T-helper 1 cell (primary cell): ENCODE measurements around the gene PCP4.
"Not testable (repeated sequence)": the region's sequence is repeated elsewhere in the genome, so short reads cannot be mapped to it uniquely, and the experiment has no call there.

Experiments
- DNase-seq, 5 donors: peaks; one replicate each; pipeline ENCODE4 v3.0.0-alpha.2; 2012 to 2020

The PCP4 gene

DNA sequence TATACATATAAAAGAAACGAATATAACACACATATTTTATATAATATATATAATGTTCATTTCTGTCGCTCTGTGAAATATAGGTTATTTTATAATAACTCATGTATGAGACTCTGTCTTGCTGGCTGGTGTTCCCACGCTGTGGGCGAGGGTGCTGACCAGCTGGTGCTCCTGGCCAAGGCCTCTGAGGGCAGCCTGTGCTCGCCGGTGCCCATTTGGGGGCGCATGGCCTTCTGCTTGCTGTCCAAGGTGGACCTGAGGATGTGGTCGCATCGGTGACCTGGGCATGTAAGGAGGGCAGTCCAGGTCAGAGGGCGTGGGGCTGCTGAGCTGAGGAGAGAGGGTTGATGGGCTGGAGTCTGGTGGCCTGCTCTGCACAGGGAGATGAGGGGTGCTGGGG is 1.1 kb upstream of the PCP4 start:
- no peak for DNase-seq

DNA sequence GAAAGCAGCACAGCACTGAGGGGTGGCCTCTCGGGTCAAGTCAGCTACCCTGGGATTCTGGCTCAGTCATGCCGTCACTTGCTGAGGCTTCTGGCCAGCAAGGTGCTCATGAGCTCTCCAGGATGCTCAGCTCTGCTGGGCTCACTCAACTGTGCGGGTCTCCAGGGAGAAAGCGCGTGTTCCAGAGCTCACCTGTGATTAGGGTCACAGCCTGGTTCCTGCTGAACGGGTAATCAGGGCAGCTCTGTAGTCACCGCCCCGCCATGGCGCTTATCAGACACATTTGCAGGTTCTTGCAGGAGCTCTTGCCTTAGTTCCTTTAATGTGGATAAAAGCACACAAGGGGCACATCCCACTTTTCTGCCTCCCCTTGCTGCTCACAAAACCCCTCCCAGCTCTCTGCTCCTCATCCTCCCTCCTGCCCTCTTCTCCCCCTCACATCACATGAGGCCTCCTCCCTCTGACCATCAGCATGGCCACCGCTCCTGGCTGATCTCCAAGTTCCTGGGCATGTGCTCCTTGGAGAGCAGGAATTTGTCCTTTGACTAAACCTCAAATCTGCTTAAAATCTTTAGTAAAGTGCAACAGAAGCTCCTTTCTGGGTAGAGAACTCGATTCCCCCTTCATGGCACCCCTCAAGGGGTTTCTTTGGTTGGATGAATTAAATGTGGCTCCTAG is 2.0 kb downstream of the PCP4 start:
- DNase-seq: no peak

DNA sequence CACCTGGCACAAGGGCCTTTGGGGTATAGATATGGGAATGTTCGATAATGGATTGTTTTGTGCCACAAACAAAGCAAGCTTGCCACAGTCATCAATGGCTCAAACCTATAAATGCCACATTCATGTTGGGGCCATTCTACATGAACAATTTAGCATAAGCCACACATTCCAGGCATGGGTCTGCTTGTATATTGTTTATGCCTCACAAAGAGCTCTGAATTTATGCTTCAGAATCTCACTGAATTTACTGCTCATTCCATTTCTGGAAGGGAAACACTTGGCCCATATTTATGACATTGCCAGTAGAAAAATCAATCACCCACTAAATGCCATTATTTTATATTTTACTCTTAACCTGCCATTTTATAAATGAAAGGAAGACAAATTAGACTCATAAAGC is 6.4 kb downstream of the PCP4 start:
- DNase-seq: no peak

DNA sequence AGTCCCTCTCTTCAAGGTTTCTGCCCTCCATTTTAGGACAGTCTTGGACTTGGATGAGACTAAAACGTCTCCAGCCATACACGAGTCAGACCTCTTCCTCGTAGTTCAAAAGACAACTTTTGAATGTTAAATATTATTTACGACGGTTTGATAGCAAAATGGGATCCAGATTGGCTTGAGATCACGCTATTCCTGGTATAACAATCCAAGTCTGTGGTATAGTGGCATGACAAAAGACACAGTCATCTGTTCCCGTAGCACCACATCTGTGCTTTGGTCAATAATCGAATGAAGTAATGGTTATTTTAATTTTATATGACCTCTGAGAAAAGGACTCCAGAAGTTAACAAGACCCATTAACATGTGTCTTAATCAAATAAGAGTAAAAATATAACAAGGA is 7.0 kb downstream of the PCP4 start:
- DNase-seq: no peak

DNA sequence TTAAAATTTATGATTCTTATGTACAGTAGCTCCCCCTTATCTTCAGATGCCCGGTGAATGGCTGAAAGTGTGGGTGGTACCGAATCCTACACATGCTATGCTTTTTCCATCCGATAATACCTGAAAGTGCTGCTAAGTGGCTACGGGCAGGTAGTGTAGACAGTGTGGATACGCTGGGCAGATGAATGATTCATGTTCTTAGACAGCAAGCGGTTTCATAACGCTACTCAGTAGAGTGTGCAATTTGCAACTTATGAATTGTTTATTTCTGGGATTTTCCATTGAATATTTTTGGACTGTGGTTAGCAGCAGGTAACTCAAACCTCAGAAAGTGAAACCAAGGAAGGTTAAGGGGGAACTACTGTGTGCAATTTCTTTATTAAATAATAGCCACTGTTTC is 7.5 kb downstream of the PCP4 start:
- no peak for DNase-seq

DNA sequence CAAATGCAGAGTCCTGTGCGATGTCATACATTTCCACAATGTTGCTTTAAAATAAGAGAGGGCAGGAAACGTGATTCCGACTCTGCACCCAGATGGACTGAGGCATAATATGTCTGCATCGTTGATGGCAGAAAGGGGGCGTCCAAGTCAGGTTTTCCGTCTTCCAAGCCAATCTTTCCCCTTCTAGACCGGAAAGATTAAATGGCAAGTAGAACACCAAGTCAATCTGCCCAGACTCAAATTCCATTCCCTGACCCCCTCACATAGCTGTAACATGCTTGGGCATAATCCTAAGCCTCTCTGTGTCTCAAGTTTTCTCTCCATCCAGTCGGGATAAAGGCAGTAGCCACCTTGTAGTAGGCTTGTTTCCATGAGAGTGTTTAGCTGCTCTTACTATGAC is 14.4 kb downstream of the PCP4 start:
- no peak for DNase-seq

DNA sequence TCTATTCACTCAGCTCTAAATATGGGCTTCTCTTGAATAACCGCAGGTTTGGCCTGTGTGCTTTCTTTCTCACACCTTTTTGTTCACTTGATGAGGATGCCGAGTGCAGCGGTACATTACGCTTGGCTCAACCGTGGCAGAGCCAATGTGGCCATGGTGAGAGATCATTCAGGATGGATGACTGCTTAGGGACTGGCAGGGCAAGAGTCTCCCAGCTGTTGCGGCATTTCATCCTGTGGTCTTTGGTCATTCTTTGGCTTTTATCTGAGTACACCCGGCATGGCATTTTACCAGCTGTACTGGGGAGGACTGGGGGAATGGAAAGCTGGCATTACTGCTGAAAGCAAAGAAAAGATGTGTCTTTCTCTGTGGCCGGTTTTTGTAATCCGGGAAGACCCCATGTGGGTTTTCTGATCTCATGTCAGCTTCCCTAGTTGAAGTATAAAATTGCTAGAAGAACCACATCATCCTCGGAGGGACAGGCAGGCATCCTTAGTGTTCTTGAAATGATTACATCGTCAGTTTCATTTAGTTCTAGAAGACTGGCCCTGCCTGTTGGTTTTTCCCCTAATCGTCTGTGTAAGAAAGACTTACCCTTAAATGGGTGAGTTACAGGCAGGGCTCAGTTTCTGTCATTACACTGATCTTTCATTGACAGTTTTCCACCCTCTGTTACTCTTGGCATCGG is 15.1 kb downstream of the PCP4 start:
- no peak for DNase-seq

DNA sequence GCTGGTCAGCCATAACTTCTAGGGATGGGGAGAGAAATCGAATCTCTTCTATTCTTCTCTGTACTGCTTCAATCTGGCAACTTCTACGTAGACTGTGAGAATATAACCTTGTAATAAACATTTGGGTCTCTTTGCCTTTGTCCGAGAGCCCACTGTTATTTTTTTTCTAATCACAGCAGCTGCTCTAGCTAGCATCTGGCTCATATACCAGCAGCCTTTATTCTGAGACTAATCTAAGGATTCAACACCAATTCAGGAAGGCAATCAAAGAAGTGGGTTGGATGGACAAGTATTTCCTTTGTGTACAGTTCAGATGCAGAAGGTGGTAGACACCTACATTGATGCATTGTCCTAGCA is 15.6 kb downstream of the PCP4 start:
- DNase-seq: no peak

DNA sequence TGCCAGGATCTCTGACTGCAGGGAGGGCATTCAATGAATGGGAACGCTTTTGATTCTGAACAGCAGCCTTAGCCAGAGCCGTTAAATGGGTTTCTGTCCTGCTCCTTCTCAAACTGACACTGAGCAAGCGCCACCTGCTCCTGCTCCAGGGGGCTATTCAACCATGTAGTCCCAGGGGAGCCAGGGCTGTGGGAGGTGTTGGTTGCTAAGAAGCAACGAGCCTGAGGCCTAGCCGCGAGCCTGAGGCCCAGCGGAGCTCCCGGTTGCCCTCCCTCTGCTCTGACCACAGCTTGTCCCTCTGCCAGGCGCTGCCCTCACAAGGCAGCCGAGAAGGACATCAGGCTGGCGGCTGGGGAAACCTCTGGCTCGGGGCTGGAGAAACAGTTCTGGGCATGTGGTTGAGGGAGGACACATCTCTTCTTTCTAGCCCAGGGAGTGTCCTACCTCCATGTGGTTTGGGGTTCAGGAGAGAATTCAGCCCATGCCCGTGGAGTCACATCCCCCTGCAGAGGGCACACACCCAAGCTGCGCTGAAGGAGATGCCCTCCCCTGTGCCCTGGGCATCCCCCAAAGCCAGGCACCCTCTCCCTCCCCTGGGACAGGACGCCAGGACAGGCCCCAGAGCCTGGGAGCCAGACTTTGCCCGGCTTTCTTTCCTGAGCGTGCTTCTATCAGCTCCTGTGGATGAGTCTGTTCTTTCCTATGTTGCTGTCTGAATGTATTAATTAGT is 18.0 kb downstream of the PCP4 start:
- no peak for DNase-seq

DNA sequence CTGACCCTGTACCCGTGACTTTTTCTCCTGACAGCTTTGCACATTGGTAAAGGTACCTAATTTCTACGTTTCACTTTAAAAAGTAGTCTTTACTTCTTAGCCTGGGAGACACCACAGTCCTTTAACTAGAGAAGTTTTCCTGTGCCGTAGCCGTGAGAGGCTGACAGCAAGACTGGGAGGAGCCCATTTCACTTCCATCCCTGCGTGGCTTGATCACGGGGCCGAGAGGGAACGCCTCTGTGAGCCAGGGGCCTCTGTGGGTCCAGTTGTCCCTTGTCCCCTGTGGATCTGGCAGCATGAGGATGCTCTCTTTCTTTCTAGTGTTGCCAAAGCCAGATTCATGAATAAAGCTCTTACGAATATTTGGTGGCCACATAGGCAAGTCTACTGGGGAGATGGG is 21.6 kb downstream of the PCP4 start:
- no peak for DNase-seq

DNA sequence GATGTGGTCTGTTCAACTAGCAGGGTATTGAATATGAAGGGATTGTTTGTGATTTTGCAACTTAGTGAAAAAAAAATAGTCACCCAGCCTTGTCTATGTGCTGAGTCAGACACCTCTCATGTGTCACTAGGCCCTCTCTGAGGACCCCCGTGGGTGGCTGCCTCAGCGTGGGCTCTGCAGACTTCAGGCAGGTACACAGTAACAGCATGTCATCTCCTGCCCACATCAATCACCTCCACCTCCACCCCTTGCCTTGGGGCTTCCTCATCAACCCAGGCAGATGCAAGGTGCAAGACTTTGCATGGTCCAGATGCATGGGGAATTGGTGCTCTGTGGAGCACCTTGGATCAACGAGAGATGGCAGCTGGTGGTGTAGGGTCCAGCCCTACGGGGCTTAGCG is 23.9 kb downstream of the PCP4 start:
- no peak for DNase-seq

DNA sequence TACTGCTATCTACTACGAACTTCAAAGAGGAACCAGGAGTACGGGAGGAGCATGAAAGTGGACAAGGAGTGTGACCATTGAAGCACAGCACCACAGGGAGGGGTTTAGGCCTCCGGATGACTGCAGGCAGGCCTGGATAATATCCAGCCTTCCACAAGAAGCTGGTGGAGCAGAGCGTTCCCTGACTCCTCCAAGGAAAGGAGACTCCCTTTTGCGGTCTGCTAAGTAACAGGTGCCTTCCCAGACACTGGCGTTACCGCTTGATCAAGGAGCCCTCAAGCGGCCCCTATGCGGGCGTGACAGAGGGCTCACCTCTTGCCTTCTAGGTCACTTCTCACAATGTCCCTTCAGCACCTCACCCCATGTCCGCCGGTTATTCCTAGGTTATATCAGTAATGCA is 24.6 kb downstream of the PCP4 start:
- DNase-seq: not testable (repeated sequence)

DNA sequence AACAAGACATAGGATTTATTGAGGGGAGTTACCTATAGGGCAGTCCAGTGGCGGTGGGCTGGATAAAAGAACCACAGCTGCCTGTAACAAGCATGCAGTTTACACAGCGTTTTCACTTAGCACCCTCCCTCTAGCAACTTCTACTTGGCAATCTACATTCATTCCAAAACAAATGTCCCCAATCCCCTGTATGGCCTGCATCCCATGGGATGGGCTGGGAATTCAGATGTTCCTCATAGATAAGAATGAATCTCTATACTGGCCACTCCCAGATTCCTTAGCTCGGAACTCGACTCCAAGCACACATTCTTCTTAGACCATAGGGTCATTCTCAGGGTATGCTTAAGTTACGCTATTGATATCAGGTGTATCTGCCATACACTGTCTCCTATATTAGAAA is 33.3 kb downstream of the PCP4 start:
- no peak for DNase-seq

DNA sequence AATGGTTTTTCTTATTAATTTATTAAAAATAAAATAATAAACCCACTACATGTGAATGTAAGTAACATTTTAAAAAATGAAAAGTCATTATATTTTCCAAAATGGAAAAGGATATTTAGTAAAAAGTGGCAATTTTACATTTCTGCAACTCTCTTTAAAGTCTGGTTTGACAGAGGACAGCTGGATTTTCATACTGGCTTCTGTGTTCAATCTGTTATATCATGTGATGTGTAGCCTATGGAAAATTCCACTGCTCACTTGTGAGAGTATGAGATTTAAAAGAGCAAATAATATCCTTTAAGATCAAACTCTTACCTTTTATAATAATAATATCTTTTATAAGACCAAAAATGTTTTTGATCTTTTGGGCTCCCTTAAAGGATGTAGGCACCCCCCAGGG is 33.7 kb downstream of the PCP4 start:
- DNase-seq: no peak

DNA sequence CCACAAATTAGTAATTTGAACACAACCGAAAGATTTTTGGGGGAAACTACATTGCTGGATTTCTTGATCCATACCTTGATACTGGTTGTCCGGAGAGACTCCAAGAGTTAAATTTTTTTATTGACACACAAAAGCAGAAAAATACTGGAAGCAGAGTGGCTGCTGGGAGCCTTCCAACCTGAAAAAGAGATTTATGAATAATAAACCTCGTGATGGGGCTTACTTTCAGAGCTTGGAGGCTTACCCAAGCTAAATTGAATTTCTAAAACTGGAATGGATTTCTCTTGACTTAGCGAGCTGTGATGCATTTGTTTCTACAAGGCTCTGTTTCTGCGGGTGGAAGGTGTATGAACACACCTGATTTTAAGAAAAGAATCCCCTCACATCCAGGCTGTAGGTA is 35.7 kb downstream of the PCP4 start:
- no peak for DNase-seq

DNA sequence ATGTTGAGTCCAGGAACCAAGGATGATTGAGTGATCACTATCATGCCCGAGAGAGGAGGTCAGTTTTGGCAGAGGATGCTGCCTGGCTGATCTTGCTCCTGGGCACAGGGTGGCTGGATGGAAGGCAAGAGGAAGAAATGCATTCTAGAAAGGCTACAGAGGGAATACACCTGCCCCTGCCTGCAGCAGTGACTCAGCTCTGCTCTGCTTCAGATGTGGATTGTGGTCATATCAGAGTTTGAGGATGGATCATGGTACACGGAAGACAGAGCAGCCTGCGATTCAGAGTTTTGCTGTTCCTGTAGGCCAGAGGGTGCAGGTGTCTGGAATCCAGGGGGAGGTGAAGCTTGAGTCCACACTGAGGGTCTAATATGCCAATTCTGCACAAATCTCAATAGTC is 37.2 kb downstream of the PCP4 start:
- DNase-seq: no peak

DNA sequence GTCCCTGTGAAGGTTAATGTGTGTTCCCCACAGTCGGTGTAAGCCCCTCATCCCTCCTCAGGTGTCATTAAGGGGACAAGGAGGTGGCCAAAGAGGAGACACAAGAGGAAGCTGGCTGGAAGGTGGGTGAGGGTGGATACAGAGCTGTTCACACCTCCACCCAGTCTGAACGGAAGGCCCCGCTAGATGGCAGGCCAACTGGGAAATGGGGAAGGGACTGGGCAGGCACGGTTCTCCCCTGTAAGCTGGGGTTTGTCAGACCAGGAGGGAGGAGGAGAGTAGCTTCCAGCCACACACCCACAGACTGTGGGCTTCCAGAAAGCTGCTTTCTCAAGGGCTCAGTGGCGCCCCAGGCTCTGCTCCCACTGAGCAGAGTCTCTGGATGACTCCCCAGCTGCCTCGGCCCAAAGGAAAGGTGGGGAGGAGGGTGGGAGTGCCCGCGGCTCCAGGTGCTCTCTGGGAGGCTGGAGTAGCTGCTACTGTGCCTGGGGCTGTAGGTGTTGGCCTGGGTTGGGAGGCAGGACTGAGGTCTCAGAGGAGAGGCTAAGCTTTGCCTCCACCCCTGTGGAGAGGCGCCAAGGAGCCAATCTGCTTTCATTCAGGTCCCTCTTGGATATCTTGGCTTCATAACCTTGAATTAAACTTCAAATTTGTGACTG is 41.2 kb downstream of the PCP4 start:
- no peak for DNase-seq

DNA sequence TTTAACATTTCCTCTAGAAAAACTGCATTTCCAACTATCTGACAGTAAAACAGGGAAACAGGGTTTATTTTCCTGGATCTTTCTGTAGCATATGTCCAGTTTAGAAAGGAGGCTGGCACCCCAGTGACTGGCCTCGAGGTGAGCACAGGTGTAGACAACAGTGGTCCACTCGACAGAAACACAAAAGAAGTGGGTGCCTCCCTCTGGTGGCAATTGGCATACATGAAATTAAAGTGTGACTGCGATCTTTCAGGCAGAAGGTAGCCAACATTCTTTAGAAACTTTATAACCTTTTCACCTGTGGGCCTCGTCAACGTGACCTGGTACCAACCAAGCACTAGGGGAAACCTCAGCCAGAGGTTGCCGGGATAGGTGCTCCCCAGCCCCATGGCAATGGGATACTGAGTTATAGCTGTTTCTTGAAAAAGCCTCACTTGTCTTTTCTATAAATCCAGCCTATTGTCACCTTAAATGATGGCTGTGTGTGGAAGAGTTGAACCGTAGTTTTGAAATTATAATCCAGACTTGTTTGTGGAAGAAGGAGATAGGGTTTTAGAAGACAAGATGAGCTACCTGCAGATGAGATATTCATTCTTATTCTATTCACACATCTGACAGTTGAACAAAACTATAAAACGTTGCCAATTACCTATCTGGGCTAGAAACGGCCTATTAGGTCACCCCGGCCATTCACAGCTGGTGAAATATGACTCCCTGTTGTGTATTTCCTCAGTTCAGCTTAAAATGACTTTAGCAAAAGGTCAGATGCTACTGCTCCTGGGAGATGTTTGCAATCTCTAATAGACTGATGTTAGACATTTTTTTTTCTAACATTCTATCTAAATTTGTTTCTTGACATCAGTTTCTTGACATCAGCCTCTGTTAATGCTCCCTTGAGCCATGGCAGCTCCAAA is 44.3 kb downstream of the PCP4 start:
- no peak for DNase-seq

DNA sequence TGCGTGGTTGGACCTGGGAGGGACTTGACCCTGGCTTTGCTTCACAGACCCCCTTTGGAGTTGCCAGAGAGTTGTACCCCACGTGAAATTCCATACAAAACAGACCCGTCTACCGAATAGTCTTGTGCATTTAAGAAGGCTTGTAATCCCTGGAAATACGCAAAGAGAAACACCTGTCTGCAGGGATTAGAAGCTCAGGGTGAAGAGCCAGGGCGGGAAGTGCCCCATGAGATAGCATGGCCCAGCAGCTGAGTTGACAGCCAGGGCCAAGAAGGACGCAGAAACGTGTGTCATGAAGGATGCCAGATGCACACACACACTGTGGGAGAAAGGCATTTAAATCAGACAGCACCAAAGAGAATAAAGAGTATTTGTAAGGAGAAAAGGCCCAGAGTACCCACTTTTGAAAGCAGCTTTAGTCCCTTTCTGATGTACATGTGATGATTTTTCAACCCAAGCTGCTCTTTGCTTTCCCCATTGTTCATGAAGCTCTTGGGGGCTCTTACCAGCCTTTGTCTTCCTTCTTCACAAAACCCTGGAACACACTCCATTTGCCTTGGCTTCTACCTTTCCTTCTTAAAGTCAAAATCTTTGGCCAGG is 46.6 kb downstream of the PCP4 start:
- no peak for DNase-seq

DNA sequence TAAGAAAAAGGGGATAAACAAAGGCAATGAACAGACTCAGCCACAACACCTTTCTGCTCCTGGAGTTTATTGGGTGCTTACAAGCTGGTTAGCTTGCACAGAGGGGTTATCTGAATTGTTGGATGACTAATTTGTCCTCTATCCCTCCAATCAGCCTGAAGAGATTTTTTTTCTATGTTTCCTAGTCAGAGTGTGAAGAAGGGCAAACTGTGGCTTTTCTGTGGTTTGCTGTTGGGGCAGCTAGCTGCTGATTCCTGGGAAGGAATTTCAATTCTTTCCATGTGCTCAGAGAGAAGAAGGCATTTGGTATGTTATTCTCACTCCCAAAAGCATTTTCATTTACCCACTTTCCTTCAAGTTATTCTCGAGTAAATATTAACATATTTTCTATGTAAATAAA is 48.6 kb downstream of the PCP4 start:
- DNase-seq: no peak

DNA sequence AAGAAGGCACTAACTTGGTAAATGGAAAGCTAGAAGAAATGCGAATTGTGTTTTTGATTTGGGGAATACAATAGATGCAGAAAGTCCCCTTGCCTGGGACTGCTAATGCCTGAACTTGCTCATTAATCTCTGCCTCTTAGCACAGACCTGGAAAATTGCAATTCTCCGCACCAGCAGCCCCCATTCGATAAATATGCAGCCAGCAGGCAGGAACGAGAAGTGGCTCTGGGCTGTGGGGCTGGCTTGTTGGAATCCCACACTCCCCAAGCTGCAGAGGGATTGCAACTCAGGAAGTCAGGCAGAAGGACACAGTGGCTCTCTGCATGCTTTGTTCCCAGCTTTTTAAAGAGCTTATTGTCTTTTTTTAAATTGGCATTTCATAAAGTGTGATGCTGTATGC is 51.3 kb downstream of the PCP4 start:
- DNase-seq: no peak

DNA sequence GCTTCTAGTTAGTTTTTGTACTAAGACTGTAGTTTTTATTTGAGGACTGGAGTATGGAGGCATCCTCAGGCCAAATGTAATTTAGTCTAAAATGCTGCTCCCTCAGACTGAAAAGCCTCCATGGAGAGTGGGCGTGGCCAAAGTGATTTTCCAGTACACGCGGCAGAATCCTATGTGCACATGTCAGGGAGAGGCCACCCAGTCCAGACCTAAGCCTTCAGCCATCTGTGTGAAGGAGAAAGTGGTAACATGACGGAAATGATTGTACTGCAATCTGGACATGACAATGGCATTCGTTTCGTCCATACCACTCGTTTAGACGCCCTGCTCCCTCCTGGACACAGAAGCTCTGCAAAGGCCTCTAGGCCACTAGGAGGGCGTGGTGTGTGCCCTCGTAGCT is 56.2 kb downstream of the PCP4 start:
- DNase-seq: no peak
